ENCODE data around the gene NFKB1.

NFKB1 gene

GRCh38 chr4:102585329-102585728, 84.2 kb downstream of the NFKB1 start:
- H2AFZ ChIP-seq (ENCODE audit: low read depth, low read length): no peak overlapping the region
- no peaks in the 10 kb centered on the region for H3K4me1 ChIP-seq (ENCODE audit: insufficient read depth, low read length)
- H3K27me3 ChIP-seq (ENCODE audit: insufficient read depth, low read length): no peaks in the 10 kb centered on the region
- no peaks in the 10 kb centered on the region for H3K9me3 ChIP-seq (ENCODE audit: low read length)
- H3K4me3 ChIP-seq (ENCODE audit: low read length): no peak overlapping the region
- peaks cover 17% of the 10 kb centered on the region for H3K36me3 ChIP-seq (ENCODE audit: insufficient read depth, low read length)

- Histone ChIP-seq H3K36me3 (ENCODE audit: insufficient read depth, low read length) (peaks cover 11% of the 10 kb centered on the region), H3K9me3 (ENCODE audit: low read length) (no peaks in the 10 kb centered on the region), H3K4me3 (ENCODE audit: low read length) (no peak overlapping the region), H3K27me3 (ENCODE audit: insufficient read depth, low read length) (no peaks in the 10 kb centered on the region), H3K4me1 (ENCODE audit: insufficient read depth, low read length) (no peaks in the 10 kb centered on the region), H2AFZ (ENCODE audit: low read depth, low read length) (no peak overlapping the region)
These were observed 85.0 kb downstream of the NFKB1 start for GRCh38 chr4:102586002-102586643.

- no peaks in the 10 kb centered on the region for H3K27me3 ChIP-seq (ENCODE audit: insufficient read depth, low read length)
- H2AFZ ChIP-seq (ENCODE audit: low read depth, low read length): no peak overlapping the region
- peaks cover 2% of the 10 kb centered on the region for H3K9me3 ChIP-seq (ENCODE audit: low read length)
- H3K4me3 ChIP-seq (ENCODE audit: low read length): no peak overlapping the region
- peaks cover 10% of the 10 kb centered on the region for H3K36me3 ChIP-seq (ENCODE audit: insufficient read depth, low read length)
- H3K4me1 ChIP-seq (ENCODE audit: insufficient read depth, low read length): no peaks in the 10 kb centered on the region
These were observed 85.5 kb downstream of the NFKB1 start for GRCh38 chr4:102586644-102587021.

- no peaks in the 10 kb centered on the region for H3K4me1 ChIP-seq (ENCODE audit: insufficient read depth, low read length)
- no peak overlapping the region for H3K4me3 ChIP-seq (ENCODE audit: low read length)
- H3K36me3 ChIP-seq (ENCODE audit: insufficient read depth, low read length): no peaks in the 10 kb centered on the region
- H2AFZ ChIP-seq (ENCODE audit: low read depth, low read length): no peak overlapping the region
- peaks cover 2% of the 10 kb centered on the region for H3K9me3 ChIP-seq (ENCODE audit: low read length)
- no peaks in the 10 kb centered on the region for H3K27me3 ChIP-seq (ENCODE audit: insufficient read depth, low read length)
These were observed 88.6 kb downstream of the NFKB1 start for GRCh38 chr4:102589743-102590142.

GRCh38 chr4:102592256-102592655, 91.1 kb downstream of the NFKB1 start:
- Histone ChIP-seq H2AFZ (ENCODE audit: low read depth, low read length) (no peak overlapping the region), H3K36me3 (ENCODE audit: insufficient read depth, low read length) (peaks cover 20% of the 10 kb centered on the region)

GRCh38 chr4:102593147-102593546, 92.0 kb downstream of the NFKB1 start:
- H2AFZ ChIP-seq (ENCODE audit: low read depth, low read length): no peak overlapping the region
- H3K4me3 ChIP-seq (ENCODE audit: low read length): no peak overlapping the region
- H3K36me3 ChIP-seq (ENCODE audit: insufficient read depth, low read length): peaks cover 28% of the 10 kb centered on the region
- H3K4me1 ChIP-seq (ENCODE audit: insufficient read depth, low read length): no peaks in the 10 kb centered on the region
- peaks cover 5% of the 10 kb centered on the region for H3K9me3 ChIP-seq (ENCODE audit: low read length)
- H3K27me3 ChIP-seq (ENCODE audit: insufficient read depth, low read length): no peaks in the 10 kb centered on the region

More at GRCh38 chr4:102592256-102592655, 91.1 kb downstream of the NFKB1 start:
- H3K27me3 ChIP-seq (ENCODE audit: insufficient read depth, low read length): no peaks in the 10 kb centered on the region
- H3K9me3 ChIP-seq (ENCODE audit: low read length): peaks cover 5% of the 10 kb centered on the region
- no peak overlapping the region for H3K4me3 ChIP-seq (ENCODE audit: low read length)
- H3K4me1 ChIP-seq (ENCODE audit: insufficient read depth, low read length): no peaks in the 10 kb centered on the region

- Histone ChIP-seq H3K27me3 (ENCODE audit: insufficient read depth, low read length) (no peaks in the 10 kb centered on the region), H3K9me3 (ENCODE audit: low read length) (peaks cover 5% of the 10 kb centered on the region), H3K36me3 (ENCODE audit: insufficient read depth, low read length) (peaks cover 33% of the 10 kb centered on the region), H3K4me1 (ENCODE audit: insufficient read depth, low read length) (no peaks in the 10 kb centered on the region), H3K4me3 (ENCODE audit: low read length) (no peak overlapping the region), H2AFZ (ENCODE audit: low read depth, low read length) (no peak overlapping the region)
These were observed 92.8 kb downstream of the NFKB1 start for GRCh38 chr4:102594000-102594399.

- Histone ChIP-seq H3K36me3 (ENCODE audit: insufficient read depth, low read length) (peaks cover 43% of the 10 kb centered on the region), H3K27me3 (ENCODE audit: insufficient read depth, low read length) (no peaks in the 10 kb centered on the region), H3K9me3 (ENCODE audit: low read length) (peaks cover 5% of the 10 kb centered on the region)
These were observed 95.4 kb downstream of the NFKB1 start for GRCh38 chr4:102596532-102596931.

DNA sequence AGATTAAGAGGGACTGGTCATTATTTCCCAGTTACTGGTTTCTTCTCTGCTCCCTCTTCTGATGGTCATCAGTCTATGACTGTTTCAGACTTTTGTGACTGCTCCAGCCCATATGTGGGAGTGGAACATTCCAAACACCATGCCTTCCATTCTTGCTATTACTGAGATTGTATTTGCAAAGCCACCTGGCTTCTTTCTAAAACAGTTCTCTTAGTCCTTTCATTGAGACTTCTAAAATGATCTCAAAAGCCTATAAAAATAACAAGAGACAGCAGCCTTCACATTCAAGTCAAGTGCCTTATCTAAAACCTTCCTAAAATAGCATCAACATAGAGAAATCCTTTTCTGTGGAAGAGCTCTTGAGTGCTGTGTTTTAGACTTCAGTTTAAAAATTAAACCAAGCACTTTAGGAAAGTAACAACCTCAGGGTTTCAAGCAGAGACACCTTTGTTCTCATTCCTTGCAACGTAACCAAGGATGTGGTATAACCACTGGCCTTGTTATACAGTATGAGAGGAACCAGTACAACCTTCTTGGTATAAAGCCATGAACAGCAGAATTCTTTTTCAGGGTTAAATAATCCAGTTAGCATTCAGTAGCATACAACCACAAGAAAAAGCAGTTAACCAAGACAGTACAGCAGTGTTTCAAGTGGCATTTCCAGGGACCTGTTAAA, 97.1 kb downstream of the NFKB1 start:
- no peak overlapping the region for H2AFZ ChIP-seq (ENCODE audit: low read depth, low read length)
- no peak overlapping the region for H3K4me3 ChIP-seq (ENCODE audit: low read length)
- H3K27me3 ChIP-seq (ENCODE audit: insufficient read depth, low read length): no peaks in the 10 kb centered on the region
- H3K36me3 ChIP-seq (ENCODE audit: insufficient read depth, low read length): peaks cover 46% of the 10 kb centered on the region
- no peaks in the 10 kb centered on the region for H3K4me1 ChIP-seq (ENCODE audit: insufficient read depth, low read length)
- H3K9me3 ChIP-seq (ENCODE audit: low read length): peaks cover 7% of the 10 kb centered on the region

More at GRCh38 chr4:102596532-102596931, 95.4 kb downstream of the NFKB1 start:
- H3K4me1 ChIP-seq (ENCODE audit: insufficient read depth, low read length): no peaks in the 10 kb centered on the region
- no peak overlapping the region for H2AFZ ChIP-seq (ENCODE audit: low read depth, low read length)
- no peak overlapping the region for H3K4me3 ChIP-seq (ENCODE audit: low read length)

DNA sequence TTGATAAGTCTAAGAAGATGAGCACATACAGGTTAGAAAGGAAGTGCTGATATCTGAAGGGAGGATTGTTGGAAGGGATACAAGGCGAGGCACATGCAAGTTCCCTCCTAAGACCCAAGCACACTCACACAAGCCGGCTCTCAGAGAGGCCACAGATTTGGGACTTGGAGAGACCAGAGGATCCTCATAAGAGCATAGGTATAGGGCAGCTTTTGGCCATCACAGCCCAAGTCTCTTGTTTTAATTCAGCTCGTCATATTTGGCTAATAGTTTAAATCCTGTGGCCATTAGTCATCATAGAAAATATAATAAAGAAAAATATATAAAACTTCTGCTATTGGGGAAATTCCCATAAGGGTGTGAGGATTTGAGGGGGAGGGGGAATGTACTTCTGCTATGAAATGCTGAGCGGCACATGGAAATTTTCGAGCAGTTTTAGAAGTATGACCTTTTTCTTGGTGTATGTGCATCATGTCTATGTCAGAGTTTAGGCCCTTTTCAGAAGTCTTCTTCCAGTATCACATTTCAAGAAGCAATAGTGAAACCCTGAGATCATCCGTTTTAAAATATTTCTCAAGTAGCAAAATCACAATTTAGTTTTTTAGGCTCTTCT, 97.7 kb downstream of the NFKB1 start:
- H3K4me1 ChIP-seq (ENCODE audit: insufficient read depth, low read length): no peaks in the 10 kb centered on the region
- no peaks in the 10 kb centered on the region for H3K27me3 ChIP-seq (ENCODE audit: insufficient read depth, low read length)
- H2AFZ ChIP-seq (ENCODE audit: low read depth, low read length): no peak overlapping the region
- peaks cover 51% of the 10 kb centered on the region for H3K36me3 ChIP-seq (ENCODE audit: insufficient read depth, low read length)
- peaks cover 7% of the 10 kb centered on the region for H3K9me3 ChIP-seq (ENCODE audit: low read length)
- H3K4me3 ChIP-seq (ENCODE audit: low read length): no peak overlapping the region

DNA sequence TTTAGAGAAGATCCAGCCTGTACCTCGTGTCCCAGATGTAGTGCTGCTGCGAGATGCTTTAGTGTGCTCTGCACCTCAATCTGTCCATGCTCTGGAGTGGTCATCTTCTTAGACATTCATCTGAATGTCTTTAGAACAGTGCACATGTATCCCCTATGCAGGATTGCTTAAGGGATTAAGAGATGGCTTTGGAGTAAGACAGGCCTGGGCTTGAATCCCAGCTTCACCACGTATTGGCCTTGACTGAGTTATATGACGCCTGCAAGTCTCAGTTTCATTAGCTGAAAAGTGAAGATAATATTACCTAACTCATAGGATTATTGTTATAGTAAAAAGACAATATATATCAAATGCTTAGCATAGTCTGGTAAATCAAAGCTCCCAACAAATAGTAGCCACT, 98.3 kb downstream of the NFKB1 start:
- Histone ChIP-seq H3K9me3 (ENCODE audit: low read length) (peaks cover 7% of the 10 kb centered on the region), H2AFZ (ENCODE audit: low read depth, low read length) (no peak overlapping the region), H3K36me3 (ENCODE audit: insufficient read depth, low read length) (peaks cover 53% of the 10 kb centered on the region), H3K4me3 (ENCODE audit: low read length) (no peak overlapping the region), H3K4me1 (ENCODE audit: insufficient read depth, low read length) (no peaks in the 10 kb centered on the region), H3K27me3 (ENCODE audit: insufficient read depth, low read length) (no peaks in the 10 kb centered on the region)

GRCh38 chr4:102599886-102600285, 98.7 kb downstream of the NFKB1 start:
- peaks cover 7% of the 10 kb centered on the region for H3K9me3 ChIP-seq (ENCODE audit: low read length)
- H3K36me3 ChIP-seq (ENCODE audit: insufficient read depth, low read length): peaks cover 53% of the 10 kb centered on the region
- no peaks in the 10 kb centered on the region for H3K4me1 ChIP-seq (ENCODE audit: insufficient read depth, low read length)
- no peak overlapping the region for H2AFZ ChIP-seq (ENCODE audit: low read depth, low read length)
- H3K4me3 ChIP-seq (ENCODE audit: low read length): no peak overlapping the region
- no peaks in the 10 kb centered on the region for H3K27me3 ChIP-seq (ENCODE audit: insufficient read depth, low read length)

GRCh38 chr4:102600689-102601088, 99.5 kb downstream of the NFKB1 start:
- Histone ChIP-seq H3K4me3 (ENCODE audit: low read length) (no peak overlapping the region), H3K9me3 (ENCODE audit: low read length) (peaks cover 7% of the 10 kb centered on the region), H3K4me1 (ENCODE audit: insufficient read depth, low read length) (no peaks in the 10 kb centered on the region), H3K27me3 (ENCODE audit: insufficient read depth, low read length) (no peaks in the 10 kb centered on the region), H2AFZ (ENCODE audit: low read depth, low read length) (no peak overlapping the region), H3K36me3 (ENCODE audit: insufficient read depth, low read length) (peaks cover 47% of the 10 kb centered on the region)
